ENCODE data around the gene SFXN4. TPM values are rescaled to one million over a fixed set of nuclear protein-coding genes. Genes with fewer than 3 reads are reported as not detected.

The SFXN4 gene
- total RNA-seq, 1 donor from 2014 or later: 16.7 TPM

GRCh38 chr10:119198438-119198837 lies 32.9 kb upstream of the SFXN4 start:
- Histone ChIP-seq H3K9me3 (ENCODE audit: insufficient read depth, low read depth, low read length) (no peaks in the 10 kb centered on the region), H3K27me3 (ENCODE audit: insufficient read depth, low read length) (peaks cover 4% of the 10 kb centered on the region), H3K4me2 (ENCODE audit: low read length) (no peak overlapping the region), H3K79me2 (ENCODE audit: insufficient read depth, low read length) (no peaks in the 10 kb centered on the region), H3K4me3 (ENCODE audit: insufficient read depth, low read depth, low read length) (no peak overlapping the region), H3K36me3 (ENCODE audit: insufficient read depth, low read length) (no peaks in the 10 kb centered on the region), H4K20me1 (ENCODE audit: insufficient read depth, low read length) (no peaks in the 10 kb centered on the region), H3K4me1 (ENCODE audit: insufficient read depth, low read length) (peaks cover 15% of the 10 kb centered on the region), H3K9ac (ENCODE audit: low read length) (no peak overlapping the region), H3K27ac (ENCODE audit: low read depth, low read length) (no peak overlapping the region), H2AFZ (ENCODE audit: low read depth, low read length) (no peak overlapping the region)
- no peaks in the 10 kb centered on the region for H3K36me3 Mint-ChIP-seq (ENCODE audit: low read depth, unreplicated experiment)
- H3K4me3 Mint-ChIP-seq (ENCODE audit: unreplicated experiment): no peak overlapping the region
- DNase-seq (ENCODE audit: low read depth): no peak
- TF ChIP-seq CTCF (IDR thresholded peaks at IDR 0.05; ENCODE audit: insufficient read depth, low read depth, low read length) (peak; percentile 12), EZH2 (IDR thresholded peaks at IDR 0.05; ENCODE audit: insufficient read depth, low read length) (no peak)
- FAIRE-seq: no peak
- peaks cover 8% of the 10 kb centered on the region for H3K4me1 Mint-ChIP-seq (ENCODE audit: low read depth, unreplicated experiment)
- H3K27ac Mint-ChIP-seq (ENCODE audit: unreplicated experiment): peak overlapping the region; percentile 80
- H3K9me3 Mint-ChIP-seq (ENCODE audit: unreplicated experiment): no peaks in the 10 kb centered on the region
- H3K27me3 Mint-ChIP-seq (ENCODE audit: low read depth, unreplicated experiment): peaks cover 17% of the 10 kb centered on the region

- H3K4me2 ChIP-seq (ENCODE audit: low read length): peak overlapping the region; percentile 0
- H3K4me1 Mint-ChIP-seq (ENCODE audit: low read depth, unreplicated experiment): peaks cover 5% of the 10 kb centered on the region
- no peak overlapping the region for H3K27ac ChIP-seq (ENCODE audit: low read depth, low read length)
- H3K36me3 ChIP-seq (ENCODE audit: insufficient read depth, low read length): no peaks in the 10 kb centered on the region
- H3K9ac ChIP-seq (ENCODE audit: low read length): no peak overlapping the region
- FAIRE-seq (peak; percentile 17), DNase-seq (ENCODE audit: low read depth) (peak; percentile 85)
- peaks cover 10% of the 10 kb centered on the region for H3K4me1 ChIP-seq (ENCODE audit: insufficient read depth, low read length)
- no peak overlapping the region for H3K27ac Mint-ChIP-seq (ENCODE audit: unreplicated experiment)
- no peak overlapping the region for H3K4me3 Mint-ChIP-seq (ENCODE audit: unreplicated experiment)
- H3K36me3 Mint-ChIP-seq (ENCODE audit: low read depth, unreplicated experiment): no peaks in the 10 kb centered on the region
- TF ChIP-seq EZH2 (IDR thresholded peaks at IDR 0.05; ENCODE audit: insufficient read depth, low read length): no peak
- no peaks in the 10 kb centered on the region for H3K9me3 Mint-ChIP-seq (ENCODE audit: unreplicated experiment)
- H3K27me3 Mint-ChIP-seq (ENCODE audit: low read depth, unreplicated experiment): peaks cover 20% of the 10 kb centered on the region
- no peaks in the 10 kb centered on the region for H3K79me2 ChIP-seq (ENCODE audit: insufficient read depth, low read length)
- no peaks in the 10 kb centered on the region for H3K9me3 ChIP-seq (ENCODE audit: insufficient read depth, low read depth, low read length)
- H2AFZ ChIP-seq (ENCODE audit: low read depth, low read length): no peak overlapping the region
- peaks cover 4% of the 10 kb centered on the region for H3K27me3 ChIP-seq (ENCODE audit: insufficient read depth, low read length)
- H4K20me1 ChIP-seq (ENCODE audit: insufficient read depth, low read length): no peaks in the 10 kb centered on the region
- H3K4me3 ChIP-seq (ENCODE audit: insufficient read depth, low read depth, low read length): no peak overlapping the region
These were observed 32.4 kb upstream of the SFXN4 start for GRCh38 chr10:119197921-119198320.

GRCh38 chr10:119191881-119192280 lies 26.4 kb upstream of the SFXN4 start:
- Histone ChIP-seq H3K4me2 (ENCODE audit: low read length) (no peak overlapping the region), H4K20me1 (ENCODE audit: insufficient read depth, low read length) (no peaks in the 10 kb centered on the region), H3K9ac (ENCODE audit: low read length) (no peak overlapping the region), H3K9me3 (ENCODE audit: insufficient read depth, low read depth, low read length) (no peaks in the 10 kb centered on the region), H3K4me1 (ENCODE audit: insufficient read depth, low read length) (peaks cover 12% of the 10 kb centered on the region), H3K27ac (ENCODE audit: low read depth, low read length) (no peak overlapping the region), H2AFZ (ENCODE audit: low read depth, low read length) (no peak overlapping the region), H3K4me3 (ENCODE audit: insufficient read depth, low read depth, low read length) (no peak overlapping the region), H3K27me3 (ENCODE audit: insufficient read depth, low read length) (no peaks in the 10 kb centered on the region), H3K79me2 (ENCODE audit: insufficient read depth, low read length) (no peaks in the 10 kb centered on the region), H3K36me3 (ENCODE audit: insufficient read depth, low read length) (no peaks in the 10 kb centered on the region)
- peaks cover 22% of the 10 kb centered on the region for H3K4me1 Mint-ChIP-seq (ENCODE audit: low read depth, unreplicated experiment)
- no peak overlapping the region for H3K27ac Mint-ChIP-seq (ENCODE audit: unreplicated experiment)
- H3K27me3 Mint-ChIP-seq (ENCODE audit: low read depth, unreplicated experiment): peaks cover 13% of the 10 kb centered on the region
- DNase-seq (ENCODE audit: low read depth) (no peak), FAIRE-seq (no peak)
- no peak overlapping the region for H3K4me3 Mint-ChIP-seq (ENCODE audit: unreplicated experiment)
- no peak for TF ChIP-seq EZH2 (IDR thresholded peaks at IDR 0.05; ENCODE audit: insufficient read depth, low read length)
- no peak for TF ChIP-seq CTCF (IDR thresholded peaks at IDR 0.05; ENCODE audit: insufficient read depth, low read depth, low read length)
- H3K36me3 Mint-ChIP-seq (ENCODE audit: low read depth, unreplicated experiment): no peaks in the 10 kb centered on the region
- H3K9me3 Mint-ChIP-seq (ENCODE audit: unreplicated experiment): no peaks in the 10 kb centered on the region
